Ectodermal cell (in vitro differentiated cells): ENCODE measurements around the gene TRIP13.

Experiments
- H3K27ac ChIP-seq: 2 replicates; pipeline ENCODE4 v1.7.0; 2013; ENCODE audit warnings: mild to moderate bottlenecking, low read depth, low read length; ENCODE audit not compliant: insufficient read depth, poor library complexity, severe bottlenecking
- H3K27me3 ChIP-seq: 2 replicates; pipeline ENCODE4 v1.7.0; 2013; ENCODE audit warnings: mild to moderate bottlenecking, low read length; ENCODE audit not compliant: insufficient read depth, control insufficient read depth, poor library complexity, severe bottlenecking
- H3K36me3 ChIP-seq: one replicate; pipeline ENCODE4 v1.7.0; 2013; ENCODE audit warnings: low read length; ENCODE audit not compliant: control insufficient read depth, insufficient read depth
- H3K4me1 ChIP-seq: one replicate; pipeline ENCODE4 v1.7.0; 2013; ENCODE audit warnings: low read length; ENCODE audit not compliant: control insufficient read depth, insufficient read depth
- H3K4me3 ChIP-seq: 2 replicates; pipeline ENCODE4 v1.7.0; 2013; ENCODE audit warnings: low read depth, low read length, control low read depth; ENCODE audit not compliant: insufficient read depth
- H3K9me3 ChIP-seq: 2 replicates; pipeline ENCODE4 v1.7.0; 2013; ENCODE audit warnings: mild to moderate bottlenecking, low read length, moderate library complexity; ENCODE audit not compliant: control insufficient read depth
- WGBS, 2 experiments: methylation state at CpG; one replicate each; pipeline ENCODE4 v1.1.7; 2013; ENCODE audit warnings: missing lambda C conversion rate in 2 of 2; 5-methylcytosine and 5-hydroxymethylcytosine counted together

TRIP13 gene

DNA sequence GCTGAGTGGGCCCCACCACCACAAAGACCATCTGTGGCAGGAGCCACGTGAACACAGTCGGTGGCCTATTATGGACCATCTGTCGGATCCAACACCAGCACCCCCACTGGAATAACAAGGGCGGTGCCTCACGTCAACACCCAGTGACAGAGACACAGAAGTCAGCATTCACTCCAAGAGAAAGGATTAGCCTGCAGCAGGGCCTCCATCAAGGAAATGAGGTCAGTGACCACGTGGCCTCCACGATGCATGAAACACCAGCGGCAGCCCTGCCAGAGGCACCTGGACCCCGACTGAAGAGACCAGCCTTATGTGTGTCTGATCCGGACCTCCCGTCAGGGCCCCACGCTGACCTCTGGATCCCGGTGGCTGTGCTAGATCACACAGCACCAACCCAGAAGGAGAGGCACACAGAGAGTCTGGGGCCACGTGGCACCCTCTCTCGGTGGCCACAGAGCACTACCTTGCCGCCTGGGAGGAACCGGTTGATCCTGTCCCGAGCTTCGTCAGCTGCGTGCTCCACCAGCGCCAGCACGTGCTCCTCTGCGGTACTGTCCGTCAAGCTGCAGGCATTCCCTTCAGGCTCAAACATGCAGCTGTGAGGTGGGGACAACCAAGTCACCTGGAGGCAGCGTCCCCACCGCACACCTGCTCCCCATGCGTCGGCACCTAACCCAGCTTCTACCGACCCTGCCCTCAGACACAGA, 9.1 kb upstream of the TRIP13 start:
- 96 to 97% methylated on average over 29 of the region's 29 CpGs for WGBS, 2 experiments
- Histone ChIP-seq H3K9me3 (no peaks in the 10 kb centered on the region), H3K27ac (no peak overlapping the region), H3K36me3 (peaks cover 72% of the 10 kb centered on the region), H3K4me3 (no peak overlapping the region), H3K27me3 (no peaks in the 10 kb centered on the region), H3K4me1 (no peaks in the 10 kb centered on the region)

DNA sequence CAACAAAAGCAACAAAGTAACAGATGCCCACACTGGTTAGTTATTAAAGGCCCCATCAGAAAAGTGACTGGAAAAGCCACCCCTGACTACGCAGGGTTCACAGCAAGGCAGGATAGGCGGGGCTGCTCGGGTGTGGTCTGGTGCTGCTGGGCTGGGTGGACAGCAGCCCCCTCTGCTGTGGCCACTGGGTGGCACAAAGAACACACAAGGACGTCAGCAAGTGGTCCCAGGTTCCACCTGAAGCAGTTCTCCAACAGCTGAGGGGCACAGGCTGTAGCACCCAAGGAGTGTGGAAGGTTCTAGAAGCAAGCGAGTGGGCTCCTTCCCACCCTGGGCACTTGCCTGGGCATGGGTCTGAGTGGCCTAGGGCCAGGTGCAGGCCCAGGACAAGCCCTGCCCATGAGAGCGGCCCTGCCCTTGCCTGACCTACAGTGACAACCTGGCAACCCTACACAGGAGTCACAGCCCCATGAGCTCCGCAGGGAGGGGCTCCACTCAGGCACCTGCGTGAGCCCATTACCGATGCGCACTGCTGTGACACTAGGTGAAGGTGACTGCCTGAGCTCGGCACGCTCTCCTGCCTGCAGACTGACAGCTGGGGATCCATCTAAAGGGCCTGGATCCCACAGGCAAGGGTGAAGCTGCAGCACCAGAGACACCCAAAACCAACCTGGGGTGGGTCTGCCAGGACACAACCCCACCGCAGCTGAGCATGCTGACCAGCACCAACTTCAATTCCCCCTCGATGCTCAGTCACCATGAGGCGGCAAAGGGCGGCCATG, 8.1 kb upstream of the TRIP13 start:
- no peak overlapping the region for H3K4me3 ChIP-seq
- peaks cover 81% of the 10 kb centered on the region for H3K36me3 ChIP-seq
- no peaks in the 10 kb centered on the region for H3K4me1 ChIP-seq
- H3K27ac ChIP-seq = no peak overlapping the region
- H3K27me3 ChIP-seq = no peaks in the 10 kb centered on the region
- H3K9me3 ChIP-seq = no peaks in the 10 kb centered on the region
- WGBS, 2 experiments = 95 to 96% methylated on average over 16 of the region's 16 CpGs

DNA sequence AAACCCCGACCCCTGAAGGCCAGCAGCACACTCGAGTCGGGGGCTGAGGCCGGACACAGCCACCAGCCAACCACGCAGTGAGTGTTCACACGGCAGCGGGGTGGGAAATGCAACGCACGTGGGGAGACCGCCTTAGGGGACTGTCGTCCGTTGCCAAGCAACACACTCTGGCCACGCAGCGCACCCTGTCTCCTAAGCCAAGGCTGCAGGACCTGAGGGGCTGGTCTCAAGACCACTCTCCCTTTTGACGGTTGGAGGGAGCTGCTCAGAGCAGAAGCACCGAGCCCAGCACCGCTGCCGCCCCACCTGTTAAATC, 7.6 kb upstream of the TRIP13 start:
- H3K4me3 ChIP-seq = no peak overlapping the region
- H3K36me3 ChIP-seq = peaks cover 86% of the 10 kb centered on the region

DNA sequence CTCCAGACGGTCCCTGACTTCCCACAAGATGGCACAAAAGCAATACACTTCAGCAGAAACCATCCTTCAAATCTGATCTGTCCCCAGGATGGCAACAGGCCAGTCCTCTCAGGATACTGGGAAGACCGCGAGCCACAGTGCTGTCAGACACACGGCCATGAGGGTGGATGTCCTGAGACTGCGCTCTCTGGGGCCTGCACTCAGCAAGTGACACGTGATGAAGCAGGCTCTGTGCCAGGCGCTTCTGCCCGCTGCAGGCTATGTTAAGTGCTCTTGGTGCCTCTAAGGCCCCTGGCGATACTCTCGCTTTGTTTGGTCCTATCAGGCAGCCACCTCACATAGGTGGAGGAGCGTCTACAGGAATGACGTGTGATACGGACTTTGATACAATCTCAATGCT, 7.2 kb upstream of the TRIP13 start:
- no peaks in the 10 kb centered on the region for H3K27me3 ChIP-seq
- WGBS, 2 experiments = 95 to 97% methylated on average over 13 of the region's 13 CpGs
- H3K36me3 ChIP-seq = peaks cover 87% of the 10 kb centered on the region
- H3K9me3 ChIP-seq = no peaks in the 10 kb centered on the region
- H3K4me1 ChIP-seq = no peaks in the 10 kb centered on the region
- H3K4me3 ChIP-seq = no peak overlapping the region
- H3K27ac ChIP-seq = no peak overlapping the region

More for the DNA sequence above, 7.6 kb upstream of the TRIP13 start:
- H3K27ac ChIP-seq = no peak overlapping the region
- H3K27me3 ChIP-seq = no peaks in the 10 kb centered on the region
- H3K4me1 ChIP-seq = no peaks in the 10 kb centered on the region
- WGBS, 2 experiments = 95 to 97% methylated on average over 18 of the region's 18 CpGs
- H3K9me3 ChIP-seq = no peaks in the 10 kb centered on the region

DNA sequence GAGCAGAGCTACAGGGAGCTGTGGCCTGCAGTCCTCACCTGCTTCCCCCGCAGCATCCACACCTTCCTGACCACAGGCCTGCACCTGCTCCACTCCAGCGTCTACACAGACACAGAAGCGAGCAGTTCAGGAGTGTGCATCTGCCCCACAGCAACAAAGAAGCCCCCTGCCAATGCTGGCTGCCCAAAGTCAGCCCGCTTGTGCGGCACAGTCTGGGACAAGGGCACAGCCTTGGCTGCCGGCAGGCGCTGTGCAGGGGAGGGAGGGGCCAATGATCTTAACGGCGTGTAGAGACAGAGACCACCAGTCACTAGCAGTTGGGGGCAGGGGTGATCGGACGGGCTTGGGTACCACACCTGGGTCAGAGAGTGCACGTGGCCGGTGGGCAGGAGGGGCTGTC, 6.6 kb upstream of the TRIP13 start:
- peaks cover 2% of the 10 kb centered on the region for H3K4me1 ChIP-seq
- peaks cover 86% of the 10 kb centered on the region for H3K36me3 ChIP-seq
- no peak overlapping the region for H3K27ac ChIP-seq
- 97% methylated on average over 13 of the region's 13 CpGs for WGBS, 2 experiments
- no peaks in the 10 kb centered on the region for H3K27me3 ChIP-seq
- no peaks in the 10 kb centered on the region for H3K9me3 ChIP-seq
- no peak overlapping the region for H3K4me3 ChIP-seq

DNA sequence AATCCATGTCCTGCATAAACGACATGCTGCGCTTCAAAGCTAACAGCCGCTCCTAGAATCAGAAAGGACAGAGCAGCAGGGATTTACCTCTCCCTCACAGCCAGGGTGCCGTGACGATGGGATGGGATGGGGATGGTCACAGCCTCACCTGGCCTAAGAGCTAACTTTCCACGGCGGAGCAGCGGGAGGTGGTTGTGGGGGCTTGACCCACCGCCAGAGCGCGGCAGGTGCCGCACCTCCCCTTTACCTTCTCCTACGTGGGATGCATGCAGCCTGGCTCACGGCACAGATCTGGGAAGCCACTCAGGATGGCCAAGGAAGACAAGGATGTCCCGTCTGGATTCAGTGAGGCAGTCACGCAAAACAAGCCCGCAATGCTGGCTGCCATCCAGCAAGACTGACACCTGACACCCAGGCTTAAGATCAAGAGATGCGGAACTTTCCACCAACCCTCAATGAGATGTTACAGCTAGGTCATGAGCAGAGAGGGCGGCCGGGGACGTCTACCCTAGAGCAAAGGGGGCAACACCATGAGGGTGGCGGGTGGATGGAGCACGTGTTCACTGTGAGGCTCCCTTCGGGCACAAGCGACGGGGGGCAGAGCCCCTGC, 5.9 kb upstream of the TRIP13 start:
- WGBS, 2 experiments = 96% methylated on average over 26 of the region's 26 CpGs
- no peak overlapping the region for H3K4me3 ChIP-seq
- peaks cover 80% of the 10 kb centered on the region for H3K36me3 ChIP-seq
- H3K4me1 ChIP-seq = peaks cover 9% of the 10 kb centered on the region
- H3K27ac ChIP-seq = no peak overlapping the region
- H3K27me3 ChIP-seq = no peaks in the 10 kb centered on the region
- no peaks in the 10 kb centered on the region for H3K9me3 ChIP-seq

DNA sequence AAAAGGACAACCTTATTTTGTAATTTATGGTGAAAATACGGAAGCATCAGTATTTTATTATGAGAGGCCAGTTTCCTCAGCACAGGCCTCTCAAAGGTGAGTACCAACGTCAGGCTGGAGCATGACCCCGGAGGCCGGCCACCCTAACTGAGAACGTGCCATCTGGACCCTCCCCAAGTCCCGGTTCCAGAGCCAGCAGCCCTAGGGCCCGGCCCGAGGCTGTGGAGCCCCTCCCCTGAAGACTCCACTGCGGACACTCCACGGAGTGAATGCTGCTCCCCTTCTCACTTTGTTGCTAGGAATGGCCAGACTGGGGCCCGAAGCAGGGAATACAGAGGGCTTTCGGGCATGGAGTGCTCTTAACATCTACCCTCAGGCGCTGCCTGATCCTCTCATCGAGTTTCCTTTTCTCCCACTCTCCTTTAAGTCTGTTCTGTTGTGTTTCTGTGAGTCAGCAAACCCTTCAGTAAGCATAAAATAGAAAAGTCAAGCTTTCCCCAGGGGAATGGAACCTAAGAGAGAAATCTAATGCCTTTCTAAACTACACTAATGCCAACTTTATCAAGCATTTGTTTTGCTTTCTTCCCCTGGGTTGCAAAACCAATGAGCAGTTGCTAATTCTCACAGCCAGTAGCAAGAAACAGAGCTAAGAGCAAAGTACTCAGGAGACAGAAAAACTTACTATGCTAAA, 4.6 kb upstream of the TRIP13 start:
- Histone ChIP-seq H3K9me3 (no peaks in the 10 kb centered on the region), H3K36me3 (peaks cover 68% of the 10 kb centered on the region)
- 95 to 97% methylated on average over 14 of the region's 14 CpGs for WGBS, 2 experiments

DNA sequence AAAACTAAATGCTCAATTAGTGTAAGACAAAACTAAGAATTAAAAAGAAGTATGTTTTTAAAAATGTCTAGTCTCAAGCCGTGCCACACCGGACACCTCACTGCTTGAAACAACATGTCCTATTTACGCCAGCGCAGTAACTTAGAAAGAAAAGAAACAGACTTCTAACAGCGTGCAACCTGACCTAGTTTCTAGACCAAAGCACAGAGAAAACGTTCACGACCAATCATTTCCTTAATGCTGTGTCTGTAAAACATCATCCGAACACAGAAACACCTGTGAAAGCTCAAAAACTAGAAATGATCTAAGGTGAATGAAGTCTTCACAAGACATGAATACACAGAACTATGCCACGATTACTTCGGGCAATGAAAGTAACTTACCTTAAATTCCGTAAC, 4.0 kb upstream of the TRIP13 start:
- peaks cover 12% of the 10 kb centered on the region for H3K4me1 ChIP-seq
- peaks cover 63% of the 10 kb centered on the region for H3K36me3 ChIP-seq
- H3K9me3 ChIP-seq = no peaks in the 10 kb centered on the region
- WGBS, 2 experiments = 97% methylated on average over 11 of the region's 11 CpGs
- no peak overlapping the region for H3K4me3 ChIP-seq
- H3K27me3 ChIP-seq = no peaks in the 10 kb centered on the region
- no peak overlapping the region for H3K27ac ChIP-seq

More for the DNA sequence above, 4.6 kb upstream of the TRIP13 start:
- Histone ChIP-seq H3K4me1 (peaks cover 9% of the 10 kb centered on the region), H3K4me3 (no peak overlapping the region), H3K27ac (no peak overlapping the region), H3K27me3 (no peaks in the 10 kb centered on the region)

DNA sequence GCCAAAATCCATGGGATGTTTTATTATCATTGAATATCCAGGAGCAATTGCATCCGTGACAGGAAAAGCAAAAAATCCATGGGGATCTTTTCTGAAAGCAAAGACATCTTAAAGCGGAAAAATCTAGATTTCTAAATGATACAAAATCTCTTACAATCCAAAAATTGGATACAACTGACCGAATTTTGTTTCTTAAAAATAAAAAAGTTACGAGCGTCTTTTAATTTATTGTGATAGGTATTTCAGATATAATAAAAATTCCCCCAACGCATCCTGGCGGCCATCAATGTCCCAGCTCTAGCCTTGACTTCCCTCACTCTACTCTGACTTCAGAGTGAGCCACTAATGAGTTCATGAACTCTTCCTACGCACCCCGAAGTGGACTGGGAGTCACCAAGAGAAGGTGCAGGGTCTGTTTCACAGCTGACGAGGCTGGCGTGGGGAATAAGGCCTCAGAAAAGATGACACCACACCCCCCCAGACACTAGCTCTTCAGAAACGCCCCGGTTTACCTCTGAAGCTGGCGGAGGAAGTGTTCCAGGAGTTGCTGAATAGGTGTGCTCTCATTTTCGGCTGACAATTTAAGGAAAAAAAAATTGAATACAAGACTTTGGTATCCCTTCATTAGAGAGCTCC, 3.5 kb upstream of the TRIP13 start:
- WGBS, 2 experiments = 95 to 96% methylated on average over 13 to 15 of the region's 15 CpGs
- Histone ChIP-seq H3K9me3 (no peaks in the 10 kb centered on the region), H3K4me3 (no peak overlapping the region), H3K4me1 (peaks cover 18% of the 10 kb centered on the region), H3K36me3 (peaks cover 57% of the 10 kb centered on the region), H3K27ac (no peak overlapping the region), H3K27me3 (no peaks in the 10 kb centered on the region)
